ENCODE results near the gene CTSS. TPM values are rescaled to one million over a fixed set of nuclear protein-coding genes. Genes with fewer than 3 reads are reported as not detected.

The CTSS gene
- total RNA-seq, 1 experiment from 2014 or later = not detected

DNA sequence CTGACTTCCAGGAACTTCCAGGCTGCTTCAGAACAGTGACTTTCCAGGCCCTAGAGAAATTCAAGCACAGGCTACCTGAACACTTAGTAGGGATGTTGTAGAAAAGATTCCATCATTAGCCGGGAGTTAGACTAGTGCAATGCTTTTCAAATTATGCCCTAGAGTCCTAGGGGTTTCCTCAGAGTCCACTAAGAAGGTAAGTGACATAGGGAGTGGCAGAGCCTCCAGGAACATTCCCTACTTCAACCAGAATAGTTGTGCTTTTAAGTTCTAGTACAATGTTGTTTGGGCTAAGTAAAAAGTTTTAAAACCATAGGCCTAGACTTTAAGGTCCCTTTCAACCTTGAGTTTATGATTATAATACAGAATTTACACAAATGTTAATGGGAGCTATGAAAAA lies 59.5 kb downstream of the CTSS start:
- H3K27me3 ChIP-seq (ENCODE audit: low read length) = no peaks in the 10 kb centered on the region
- H3K4me3 ChIP-seq (ENCODE audit: low read length) = no peak overlapping the region
- H3K9me2 ChIP-seq (replicated peaks; ENCODE audit: low read length) = no peaks in the 10 kb centered on the region
- ChIA-PET CTCF (no interaction called here), POLR2A (ENCODE audit: unreplicated experiment) (no interaction called here)
- intact Hi-C loops (cut with micrococcal nuclease) = loop anchor here (5.0 kb wide), 1 partner anchor 51 kb away; no protein-coding TSS in a partner anchor
- H3K4me1 ChIP-seq (ENCODE audit: insufficient read depth, low read length) = no peaks in the 10 kb centered on the region
- H3K27ac ChIP-seq (ENCODE audit: low read length) = no peak overlapping the region
- H4K20me1 ChIP-seq (ENCODE audit: low read length) = no peaks in the 10 kb centered on the region
- no peaks in the 10 kb centered on the region for H3K9me3 ChIP-seq (ENCODE audit: low read length)
- ATAC-seq (no peak), DNase-seq (no peak)
- no peaks in the 10 kb centered on the region for H3K79me2 ChIP-seq (ENCODE audit: low read length)
- no peaks in the 10 kb centered on the region for H3K36me3 ChIP-seq (ENCODE audit: low read depth, low read length)
- H2AFZ ChIP-seq (ENCODE audit: low read length) = no peak overlapping the region
- no peak overlapping the region for H3K9ac ChIP-seq (ENCODE audit: low read length)
- TF ChIP-seq EZH2 (IDR thresholded peaks at IDR 0.05; ENCODE audit: low read length, unreplicated experiment) (no peak), EZH2phosphoT487 (IDR thresholded peaks at IDR 0.05; ENCODE audit: borderline replicate concordance, low read length) (no peak)
- TF ChIP-seq, protein P1, sequence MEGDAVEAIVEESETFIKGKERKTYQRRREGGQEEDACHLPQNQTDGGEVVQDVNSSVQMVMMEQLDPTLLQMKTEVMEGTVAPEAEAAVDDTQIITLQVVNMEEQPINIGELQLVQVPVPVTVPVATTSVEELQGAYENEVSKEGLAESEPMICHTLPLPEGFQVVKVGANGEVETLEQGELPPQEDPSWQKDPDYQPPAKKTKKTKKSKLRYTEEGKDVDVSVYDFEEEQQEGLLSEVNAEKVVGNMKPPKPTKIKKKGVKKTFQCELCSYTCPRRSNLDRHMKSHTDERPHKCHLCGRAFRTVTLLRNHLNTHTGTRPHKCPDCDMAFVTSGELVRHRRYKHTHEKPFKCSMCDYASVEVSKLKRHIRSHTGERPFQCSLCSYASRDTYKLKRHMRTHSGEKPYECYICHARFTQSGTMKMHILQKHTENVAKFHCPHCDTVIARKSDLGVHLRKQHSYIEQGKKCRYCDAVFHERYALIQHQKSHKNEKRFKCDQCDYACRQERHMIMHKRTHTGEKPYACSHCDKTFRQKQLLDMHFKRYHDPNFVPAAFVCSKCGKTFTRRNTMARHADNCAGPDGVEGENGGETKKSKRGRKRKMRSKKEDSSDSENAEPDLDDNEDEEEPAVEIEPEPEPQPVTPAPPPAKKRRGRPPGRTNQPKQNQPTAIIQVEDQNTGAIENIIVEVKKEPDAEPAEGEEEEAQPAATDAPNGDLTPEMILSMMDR (conservative IDR thresholded peaks at IDR 0.05; ENCODE audit: low read depth, low read length) = no peak
- BruUV-seq (replicated peaks) = no TSS peak
- no peak overlapping the region for H3K4me2 ChIP-seq (ENCODE audit: low read length)
- H3F3A ChIP-seq (ENCODE audit: low read length, unreplicated experiment) = no peaks in the 10 kb centered on the region

DNA sequence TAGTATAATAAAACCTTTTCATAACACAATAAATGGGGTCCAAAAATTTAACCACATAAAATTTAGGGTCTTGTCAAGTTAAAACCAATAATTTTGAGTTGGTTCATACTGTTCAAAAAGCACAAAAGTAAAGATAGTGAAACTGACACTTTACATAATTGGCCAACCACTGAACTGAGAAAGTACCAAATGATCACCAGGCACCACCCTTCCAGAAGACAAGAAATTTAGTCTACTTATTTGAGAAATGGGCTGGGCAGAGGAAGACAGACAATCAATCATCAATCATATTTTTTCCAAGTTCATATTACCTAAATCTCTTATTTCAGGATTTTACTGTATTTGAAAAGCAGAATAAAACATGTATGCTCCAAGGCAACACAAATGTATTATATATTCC lies 62.2 kb downstream of the CTSS start:
- TF ChIP-seq, protein P1 (conservative IDR thresholded peaks at IDR 0.05; ENCODE audit: low read depth, low read length) = no peak
- TF ChIP-seq EZH2phosphoT487 (IDR thresholded peaks at IDR 0.05; ENCODE audit: borderline replicate concordance, low read length) (no peak), EZH2 (IDR thresholded peaks at IDR 0.05; ENCODE audit: low read length, unreplicated experiment) (no peak)
- BruUV-seq (replicated peaks) = no TSS peak
- H3K9ac ChIP-seq (ENCODE audit: low read length) = no peak overlapping the region
- intact Hi-C loops (cut with micrococcal nuclease) = no loop called here
- no peaks in the 10 kb centered on the region for H3K27me3 ChIP-seq (ENCODE audit: low read length)
- ATAC-seq = no peak
- no peak overlapping the region for H3K27ac ChIP-seq (ENCODE audit: low read length)
- no peak overlapping the region for H3K4me3 ChIP-seq (ENCODE audit: low read length)
- no peak for DNase-seq
- ChIA-PET POLR2A (ENCODE audit: unreplicated experiment) (no interaction called here), CTCF (no interaction called here)
- H3F3A ChIP-seq (ENCODE audit: low read length, unreplicated experiment) = no peaks in the 10 kb centered on the region
- H3K4me1 ChIP-seq (ENCODE audit: insufficient read depth, low read length) = no peaks in the 10 kb centered on the region
- H3K36me3 ChIP-seq (ENCODE audit: low read depth, low read length) = no peaks in the 10 kb centered on the region
- H4K20me1 ChIP-seq (ENCODE audit: low read length) = no peaks in the 10 kb centered on the region
- H3K9me3 ChIP-seq (ENCODE audit: low read length) = no peaks in the 10 kb centered on the region
- no peak overlapping the region for H3K4me2 ChIP-seq (ENCODE audit: low read length)
- H3K79me2 ChIP-seq (ENCODE audit: low read length) = no peaks in the 10 kb centered on the region
- H3K9me2 ChIP-seq (replicated peaks; ENCODE audit: low read length) = no peaks in the 10 kb centered on the region
- H2AFZ ChIP-seq (ENCODE audit: low read length) = no peak overlapping the region

Measured in PC-3 (cell line).